Measurements from ENCODE around the gene CACNB1. TPM values are rescaled to one million over a fixed set of nuclear protein-coding genes. Genes with fewer than 3 reads are reported as not detected.

Gene CACNB1
- total and polyA plus RNA-seq, 8 donors, result 2.4 to 57.2 (median 6.3) TPM

GRCh38 chr17:39177256-39177655 is 20.2 kb downstream of the CACNB1 start:
- 87 to 93% (median 92%) methylated on average over 8 to 12 of the region's 12 CpGs for WGBS, 5 donors
- no peak overlapping the region for H3K4me3 ChIP-seq
- no peaks in the 10 kb centered on the region for H3K27me3 ChIP-seq
- peak in 1 of 2 donors; percentile 28 for DNase-seq
- H3K4me1 ChIP-seq, result peaks cover 0 to 11% (median 3%) of the 10 kb centered on the region in 4 donors
- H3K27ac ChIP-seq, result no peak overlapping the region
- intact Hi-C loops (cut with DNase I; ENCODE audit: low total_unique reads), result no loop called here
- no peaks in the 10 kb centered on the region for H3K9me3 ChIP-seq
- TF ChIP-seq POLR2A (IDR thresholded peaks at IDR 0.05), result no peak
- no peak for TF ChIP-seq EP300 (IDR thresholded peaks at IDR 0.05)
- TF ChIP-seq CTCF (IDR thresholded peaks at IDR 0.05), result no peak
- TF ChIP-seq POLR2AphosphoS5 (IDR thresholded peaks at IDR 0.05), result no peak
- H3K36me3 ChIP-seq, result peaks cover 9 to 64% (median 48%) of the 10 kb centered on the region in 4 donors

- WGBS, 5 donors, result 74 to 82% (median 81%) methylated on average over 10 of the region's 10 CpGs
- H3K27me3 ChIP-seq, result no peaks in the 10 kb centered on the region
- H3K9me3 ChIP-seq, result no peaks in the 10 kb centered on the region
- intact Hi-C loops (cut with DNase I; ENCODE audit: low total_unique reads), result no loop called here
- no peak overlapping the region for H3K27ac ChIP-seq
- no peak overlapping the region for H3K4me3 ChIP-seq
- H3K4me1 ChIP-seq, result peaks cover 0 to 11% (median 3%) of the 10 kb centered on the region in 4 donors
- DNase-seq, result peak in 1 of 2 donors; percentile 6
- H3K36me3 ChIP-seq, result peaks cover 9 to 49% (median 35%) of the 10 kb centered on the region in 4 donors
- TF ChIP-seq POLR2AphosphoS5 (IDR thresholded peaks at IDR 0.05) (no peak), POLR2A (IDR thresholded peaks at IDR 0.05) (no peak), EP300 (IDR thresholded peaks at IDR 0.05) (no peak), CTCF (IDR thresholded peaks at IDR 0.05) (no peak)
Measured at GRCh38 chr17:39175695-39176093, 21.8 kb downstream of the CACNB1 start.

- 55 to 66% (median 63%) methylated on average over 30 to 35 of the region's 35 CpGs for WGBS, 5 donors
- DNase-seq, result peak; percentile 81 to 91
- H3K4me1 ChIP-seq, result peaks cover 0 to 11% (median 3%) of the 10 kb centered on the region in 4 donors
- no peak overlapping the region for H3K4me3 ChIP-seq
- intact Hi-C loops (cut with DNase I; ENCODE audit: low total_unique reads), result no loop called here
- H3K36me3 ChIP-seq, result peaks cover 9 to 43% (median 32%) of the 10 kb centered on the region in 4 donors
- H3K9me3 ChIP-seq, result no peaks in the 10 kb centered on the region
- H3K27ac ChIP-seq, result no peak overlapping the region
- TF ChIP-seq POLR2AphosphoS5 (IDR thresholded peaks at IDR 0.05) (no peak), POLR2A (IDR thresholded peaks at IDR 0.05) (no peak), CTCF (IDR thresholded peaks at IDR 0.05) (peak in 5 of 7 experiments; percentile 63 to 90 (median 71)), EP300 (IDR thresholded peaks at IDR 0.05) (no peak)
- H3K27me3 ChIP-seq, result no peaks in the 10 kb centered on the region
Measured at GRCh38 chr17:39174920-39175694, 22.4 kb downstream of the CACNB1 start.

- intact Hi-C loops (cut with DNase I; ENCODE audit: low total_unique reads), result no loop called here
- H3K27ac ChIP-seq, result no peak overlapping the region
- DNase-seq, result peak in 1 of 2 donors; percentile 11
- H3K4me1 ChIP-seq, result peaks cover 0 to 11% (median 3%) of the 10 kb centered on the region in 4 donors
- H3K4me3 ChIP-seq, result no peak overlapping the region
- no peaks in the 10 kb centered on the region for H3K9me3 ChIP-seq
- H3K27me3 ChIP-seq, result no peaks in the 10 kb centered on the region
- WGBS, 5 donors, result 55 to 66% (median 59%) methylated on average over 10 of the region's 10 CpGs
- TF ChIP-seq CTCF (IDR thresholded peaks at IDR 0.05) (no peak), EP300 (IDR thresholded peaks at IDR 0.05) (no peak), POLR2A (IDR thresholded peaks at IDR 0.05) (no peak), POLR2AphosphoS5 (IDR thresholded peaks at IDR 0.05) (no peak)
- H3K36me3 ChIP-seq, result peaks cover 9 to 32% (median 26%) of the 10 kb centered on the region in 4 donors
Measured at GRCh38 chr17:39173526-39174274, 23.8 kb downstream of the CACNB1 start.
